ENCODE data around the gene VTI1A. TPM values are rescaled to one million over a fixed set of nuclear protein-coding genes. Genes with fewer than 3 reads are reported as not detected.

The VTI1A gene
- polyA plus RNA-seq, 1 of the 3 experiments (the other 2 are of a cell fraction) = 8.3 TPM

- TF ChIP-seq IRF3 (IDR thresholded peaks at IDR 0.05; ENCODE audit: low read depth, low read length) (no peak), TEAD4 (IDR thresholded peaks at IDR 0.05; ENCODE audit: borderline replicate concordance, insufficient read depth) (no peak), FOSL2 (IDR thresholded peaks at IDR 0.05; ENCODE audit: borderline replicate concordance, low read depth) (no peak), RXRA (IDR thresholded peaks at IDR 0.05; ENCODE audit: borderline replicate concordance, low read depth) (no peak), USF2 (IDR thresholded peaks at IDR 0.05; ENCODE audit: borderline replicate concordance, low read depth, low read length) (no peak)
Measured at GRCh38 chr10:112805254-112805590, 358.2 kb downstream of the VTI1A start (continued).

- H3K9me3 ChIP-seq = no peaks in the 10 kb centered on the region
- no peaks in the 10 kb centered on the region for H3K27me3 ChIP-seq (ENCODE audit: insufficient read depth)
- no peak overlapping the region for H3K4me2 ChIP-seq
- H3K36me3 ChIP-seq (replicated peaks in 1 of 2; ENCODE audit: control insufficient read depth in 1 of 2, insufficient read depth in 2 of 2, low read length in 1 of 2) = no peaks in the 10 kb centered on the region
- H3K4me3 ChIP-seq (ENCODE audit: low read depth in 2 of 2, low read length in 1 of 2) = no peak overlapping the region
- no peak overlapping the region for H3K9ac ChIP-seq
- H3K4me1 ChIP-seq (ENCODE audit: control insufficient read depth in 1 of 2, insufficient read depth in 2 of 2, low read depth in 1 of 2, low read length in 1 of 2) = peaks cover 0 to 8% of the 10 kb centered on the region in 2 experiments; a peak in 1 of 4 replicates
- no peak overlapping the region for H2AFZ ChIP-seq (ENCODE audit: low read depth)
- CTCF ChIA-PET = interaction anchor here (0.9 kb wide), 1 partner anchor 19 kb away, joined by 3 read pairs; no protein-coding TSS in a partner anchor
- no peak overlapping the region for H3K27ac ChIP-seq (ENCODE audit: low read depth in 2 of 2, low read length in 1 of 2)
- POLR2A ChIA-PET = no interaction called here
- WGBS (ENCODE audit: low lambda C conversion rate) = 85% methylated on average over 5 of the region's 6 CpGs
- H3F3A ChIP-seq (replicated peaks; ENCODE audit: insufficient read depth) = peaks cover 7% of the 10 kb centered on the region
- H4K20me1 ChIP-seq (ENCODE audit: insufficient read depth) = no peaks in the 10 kb centered on the region
- no peak for DNase-seq
- H3K79me2 ChIP-seq (ENCODE audit: insufficient read depth) = no peaks in the 10 kb centered on the region
- no peaks in the 10 kb centered on the region for H3K9me2 ChIP-seq
- TF ChIP-seq SMC3 (IDR thresholded peaks at IDR 0.05; ENCODE audit: low read depth, low read length) (no peak), PBX3 (IDR thresholded peaks at IDR 0.05) (no peak), USF1 (IDR thresholded peaks at IDR 0.05; ENCODE audit: borderline replicate concordance, low read depth) (no peak), TCF12 (IDR thresholded peaks at IDR 0.05) (no peak), NRF1 (IDR thresholded peaks at IDR 0.05; ENCODE audit: low read depth, low read length) (no peak), GABPA (IDR thresholded peaks at IDR 0.05; ENCODE audit: low read depth) (no peak), USF2 (IDR thresholded peaks at IDR 0.05; ENCODE audit: borderline replicate concordance, low read depth, low read length) (no peak), TEAD4 (IDR thresholded peaks at IDR 0.05; ENCODE audit: borderline replicate concordance, insufficient read depth) (no peak)
Measured at GRCh38 chr10:112805701-112806100, 358.7 kb downstream of the VTI1A start.
